ENCODE data around the gene MCRIP1.
A peak's percentile ranks its signal among the peaks of the same experiment; 100 is the strongest.

MCRIP1 gene

GRCh38 chr17:81802856-81803643 is 30.0 kb downstream of the MCRIP1 start:
- no peak for DNase-seq

GRCh38 chr17:81802048-81802758 is 30.9 kb downstream of the MCRIP1 start:
- DNase-seq: no peak

- no peak for DNase-seq
Observed at GRCh38 chr17:81801327-81801726, 31.8 kb downstream of the MCRIP1 start.

GRCh38 chr17:81794509-81794908 is 38.6 kb downstream of the MCRIP1 start:
- DNase-seq: peak; percentile 31

GRCh38 chr17:81794074-81794476 is 39.0 kb downstream of the MCRIP1 start:
- DNase-seq: no peak

GRCh38 chr17:81792675-81793615 is 40.1 kb downstream of the MCRIP1 start:
- DNase-seq: no peak

Measured in OCI-M1 (cell line).